Endothelial cell of umbilical vein (primary cell): Measurements from ENCODE around the gene HMCN1.

Experiments
- FOS ChIP-seq: IDR thresholded peaks from 2 replicates; pipeline ENCODE4 v1.6.1; 2011; ENCODE audit warnings: mild to moderate bottlenecking, low read length, moderate library complexity, borderline replicate concordance; ENCODE audit not compliant: insufficient read depth
- POLR2A ChIP-seq: IDR thresholded peaks from 2 replicates; pipeline ENCODE4 v1.6.1; 2012; ENCODE audit warnings: low read depth, mild to moderate bottlenecking, control low read depth, low read length
- POLR2AphosphoS5 ChIP-seq: IDR thresholded peaks from 2 replicates; pipeline ENCODE4 v1.6.1; 2012; ENCODE audit warnings: low read depth, mild to moderate bottlenecking, control low read depth, low read length, moderate library complexity; ENCODE audit not compliant: insufficient read depth
- TF ChIP-seq, protein P1 (sequence below), 2 donors: IDR thresholded peaks; 1 replicate in 1 of 2; 2 replicates in 1 of 2; pipeline ENCODE4 v1.5.1; 2011; ENCODE audit warnings: low read length in 2 of 2, mild to moderate bottlenecking in 2 of 2, moderate library complexity in 2 of 2, control low read depth in 1 of 2, inconsistent platforms in 1 of 2, low read depth in 1 of 2; ENCODE audit not compliant: insufficient read depth in 1 of 2; ENCODE audit errors: extremely low read depth in 1 of 2
- TF ChIP-seq, protein P2 (sequence below): IDR thresholded peaks from 2 replicates; pipeline ENCODE4 v1.6.1; 2011; ENCODE audit not compliant: insufficient read depth, insufficient read length

GRCh38 chr1:185857442-185857841, 123.3 kb downstream of the HMCN1 start:
- TF ChIP-seq POLR2AphosphoS5 (no peak), POLR2A (no peak), FOS (no peak)
- TF ChIP-seq, protein P1, sequence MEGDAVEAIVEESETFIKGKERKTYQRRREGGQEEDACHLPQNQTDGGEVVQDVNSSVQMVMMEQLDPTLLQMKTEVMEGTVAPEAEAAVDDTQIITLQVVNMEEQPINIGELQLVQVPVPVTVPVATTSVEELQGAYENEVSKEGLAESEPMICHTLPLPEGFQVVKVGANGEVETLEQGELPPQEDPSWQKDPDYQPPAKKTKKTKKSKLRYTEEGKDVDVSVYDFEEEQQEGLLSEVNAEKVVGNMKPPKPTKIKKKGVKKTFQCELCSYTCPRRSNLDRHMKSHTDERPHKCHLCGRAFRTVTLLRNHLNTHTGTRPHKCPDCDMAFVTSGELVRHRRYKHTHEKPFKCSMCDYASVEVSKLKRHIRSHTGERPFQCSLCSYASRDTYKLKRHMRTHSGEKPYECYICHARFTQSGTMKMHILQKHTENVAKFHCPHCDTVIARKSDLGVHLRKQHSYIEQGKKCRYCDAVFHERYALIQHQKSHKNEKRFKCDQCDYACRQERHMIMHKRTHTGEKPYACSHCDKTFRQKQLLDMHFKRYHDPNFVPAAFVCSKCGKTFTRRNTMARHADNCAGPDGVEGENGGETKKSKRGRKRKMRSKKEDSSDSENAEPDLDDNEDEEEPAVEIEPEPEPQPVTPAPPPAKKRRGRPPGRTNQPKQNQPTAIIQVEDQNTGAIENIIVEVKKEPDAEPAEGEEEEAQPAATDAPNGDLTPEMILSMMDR (IDR thresholded peaks at IDR 0.05; ENCODE audit: extremely low read depth in 1 of 2, insufficient read depth in 1 of 2, low read depth in 1 of 2, low read length in 2 of 2) = no peak
- TF ChIP-seq, protein P2, sequence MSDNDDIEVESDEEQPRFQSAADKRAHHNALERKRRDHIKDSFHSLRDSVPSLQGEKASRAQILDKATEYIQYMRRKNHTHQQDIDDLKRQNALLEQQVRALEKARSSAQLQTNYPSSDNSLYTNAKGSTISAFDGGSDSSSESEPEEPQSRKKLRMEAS = no peak
